Fibroblast of skin of scalp (primary cell): Measurements from ENCODE around the gene COL16A1.

Source experiments
- DNase-seq: peaks from one replicate; pipeline ENCODE4 v3.0.0-alpha.2; 2013

The COL16A1 gene

DNA sequence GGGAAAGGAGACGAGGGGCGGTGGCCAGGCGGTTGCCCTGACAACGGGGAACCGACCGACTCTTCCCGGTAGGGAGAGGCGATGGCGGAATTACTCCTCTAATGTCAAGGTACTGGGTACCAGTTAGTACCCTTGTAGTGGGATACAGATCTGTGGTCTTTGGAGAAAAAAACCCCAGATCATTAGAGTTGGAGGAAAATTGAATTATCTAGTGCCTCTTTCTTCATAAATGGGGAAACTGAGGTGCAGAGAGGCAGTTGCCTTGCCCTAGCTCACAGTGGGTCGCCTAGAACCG, 58.6 kb downstream of the COL16A1 start:
- DNase-seq = no peak

DNA sequence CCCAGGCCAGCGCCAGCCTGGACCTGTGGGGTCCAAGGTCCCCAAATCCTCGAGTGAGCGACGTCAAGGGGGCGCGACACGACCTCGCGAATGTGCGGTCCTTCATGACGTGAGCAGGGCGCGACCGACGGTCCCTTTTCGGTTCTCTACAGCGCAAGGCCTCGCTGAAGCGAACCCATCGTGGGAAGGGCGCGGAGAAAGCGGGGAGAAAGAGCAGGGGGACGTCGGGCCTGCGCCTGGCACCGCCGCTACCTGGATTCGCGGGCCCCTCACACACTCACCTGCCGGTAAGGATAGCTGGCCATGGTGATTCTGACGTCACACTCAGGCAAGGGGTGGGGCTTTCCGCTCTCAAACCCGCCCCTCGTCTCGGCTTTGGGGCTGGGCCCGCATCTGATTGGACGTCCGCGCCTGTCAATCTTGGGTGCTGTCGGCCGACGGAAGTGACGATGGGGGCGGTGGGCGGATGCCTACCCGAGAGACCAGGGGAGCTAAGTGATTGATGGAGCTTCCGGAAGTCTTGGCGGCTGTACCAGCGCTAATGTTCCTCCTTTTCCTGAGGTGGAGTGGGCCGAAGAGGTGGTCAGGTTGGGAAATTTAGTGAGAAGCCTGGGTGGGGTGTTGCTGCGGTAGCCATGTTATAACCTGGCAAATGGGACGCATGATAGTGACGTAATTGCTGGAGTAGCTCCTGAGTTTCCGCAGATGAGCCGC, 59.1 kb downstream of the COL16A1 start, which contains the start of gene PEF1:
Gene PEF1 (minus strand): TSS at position 317 of the 714 bp plus-strand sequence. CDS start 12 bp downstream, at position 305.
- peak; percentile 98 for DNase-seq

DNA sequence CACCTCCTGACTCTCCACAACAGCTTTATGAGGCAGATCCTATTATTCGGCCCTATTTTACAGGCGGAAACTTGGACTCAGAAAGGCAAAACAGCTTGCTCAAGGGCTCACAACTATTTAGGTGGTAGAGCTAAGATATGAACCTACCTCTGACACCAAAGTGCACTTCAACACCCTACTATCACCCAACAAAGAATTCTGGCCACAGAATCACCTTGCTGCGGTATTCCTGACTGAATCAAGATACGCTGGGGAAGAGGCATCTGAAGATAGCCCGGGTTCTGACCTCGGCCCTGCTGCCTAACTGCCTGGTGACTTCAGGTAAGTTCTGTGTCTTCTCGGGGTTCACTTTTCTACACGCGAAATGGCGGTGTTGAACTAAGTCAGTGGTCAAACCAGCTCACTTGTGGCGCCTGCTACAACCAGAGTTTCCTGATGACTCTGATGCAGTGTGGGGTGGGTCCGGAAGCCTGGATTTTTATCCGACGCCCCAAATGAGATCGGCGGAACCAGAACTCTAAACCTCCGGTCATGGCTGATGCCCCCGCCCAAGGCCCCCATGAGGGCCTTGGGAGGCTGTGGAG, 59.7 kb downstream of the COL16A1 start:
- no peak for DNase-seq

DNA sequence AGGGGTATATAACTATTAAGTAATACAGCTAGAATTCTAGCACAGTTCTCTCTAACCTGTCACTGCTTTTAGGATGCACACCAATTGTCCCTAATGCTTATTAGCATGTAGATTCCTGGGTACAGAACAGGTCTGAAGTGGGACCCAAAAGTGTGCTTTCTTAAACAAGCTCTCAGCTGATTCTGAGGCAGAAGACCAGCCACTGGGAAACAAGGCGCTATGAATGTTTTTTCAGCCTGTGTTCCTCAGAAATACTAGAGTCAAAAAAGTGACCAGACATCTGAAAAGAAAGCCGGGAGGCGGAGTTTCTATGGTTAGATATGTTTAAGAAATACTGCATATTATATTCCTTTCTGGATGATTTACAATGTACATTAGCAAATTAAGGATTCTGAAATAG, 60.9 kb downstream of the COL16A1 start:
- DNase-seq = no peak

DNA sequence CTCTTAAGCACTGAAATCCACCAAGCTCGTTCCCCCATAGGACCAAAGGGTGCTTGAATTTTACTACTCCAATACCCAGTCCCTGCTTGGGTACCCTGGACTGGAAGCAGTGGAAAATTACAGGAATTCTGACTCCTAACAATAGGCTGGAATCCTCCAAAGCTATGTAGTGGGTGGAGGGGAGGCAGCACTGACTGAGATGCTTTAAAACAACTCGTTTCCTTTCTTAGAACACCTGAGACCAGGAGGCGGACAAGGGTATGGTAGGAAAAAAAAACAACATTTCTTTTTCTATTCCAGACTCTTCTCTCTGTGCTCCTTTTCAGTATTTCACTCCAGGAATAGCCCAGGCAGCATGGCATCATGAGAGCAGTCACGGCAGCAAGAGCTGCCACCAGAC, 61.5 kb downstream of the COL16A1 start:
- DNase-seq = no peak

DNA sequence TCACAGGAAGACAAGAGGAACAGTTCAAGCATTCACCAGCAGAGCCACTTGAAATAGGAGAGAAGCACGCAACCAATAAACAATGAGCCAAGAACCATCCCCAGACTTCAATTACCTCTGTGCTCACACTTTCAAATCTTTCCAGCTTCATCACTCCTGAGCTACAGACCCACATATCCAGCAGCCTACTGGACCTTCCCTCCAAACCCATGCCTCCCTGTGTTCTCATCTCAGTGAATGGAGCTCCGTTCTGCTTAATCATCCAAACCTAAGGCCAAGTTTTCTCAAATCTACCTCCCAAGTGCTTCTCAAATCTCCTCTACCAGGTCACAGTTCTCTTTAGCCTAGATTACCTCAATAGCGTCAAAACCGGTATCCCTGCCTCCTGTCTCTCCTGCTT, 62.9 kb downstream of the COL16A1 start:
- no peak for DNase-seq

DNA sequence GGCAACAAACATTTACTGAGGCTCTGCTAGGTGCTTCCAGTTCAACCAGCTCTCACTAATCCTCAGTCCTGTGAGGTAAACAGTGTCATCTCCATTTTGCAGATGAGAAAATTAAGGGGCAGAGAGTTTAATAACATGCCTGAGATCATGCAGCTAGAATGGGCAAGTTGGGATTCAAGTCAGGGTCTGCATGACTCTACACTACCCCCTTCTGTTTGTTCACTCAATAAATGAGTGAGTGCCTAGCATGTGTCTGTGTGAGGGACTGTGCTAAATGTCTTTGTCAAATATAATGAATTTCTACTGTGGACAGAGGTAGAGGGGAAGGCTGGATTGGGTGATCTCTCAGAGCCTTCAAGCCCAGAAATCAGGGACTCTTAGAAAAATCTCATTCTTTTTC, 63.6 kb downstream of the COL16A1 start:
- DNase-seq = no peak

DNA sequence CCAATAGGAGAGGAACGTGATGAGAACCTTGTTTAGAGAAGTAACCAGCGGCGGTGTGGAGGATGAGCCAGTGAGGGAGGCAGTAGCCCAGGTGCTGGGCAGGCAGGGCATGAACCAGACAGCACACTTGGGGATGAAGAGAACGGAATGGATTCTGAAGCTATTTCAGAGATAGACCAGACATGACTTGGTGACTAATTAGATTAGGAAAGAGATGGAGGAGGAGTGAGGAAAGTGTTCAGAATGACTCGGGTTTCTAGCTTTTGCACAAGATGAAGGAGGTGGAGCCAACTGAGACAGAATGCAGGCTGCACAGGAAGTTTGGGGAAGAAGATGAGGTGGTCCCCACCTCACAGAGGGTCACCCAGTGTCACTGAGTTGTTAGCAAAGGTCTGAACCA, 64.3 kb downstream of the COL16A1 start:
- DNase-seq = peak; percentile 50

DNA sequence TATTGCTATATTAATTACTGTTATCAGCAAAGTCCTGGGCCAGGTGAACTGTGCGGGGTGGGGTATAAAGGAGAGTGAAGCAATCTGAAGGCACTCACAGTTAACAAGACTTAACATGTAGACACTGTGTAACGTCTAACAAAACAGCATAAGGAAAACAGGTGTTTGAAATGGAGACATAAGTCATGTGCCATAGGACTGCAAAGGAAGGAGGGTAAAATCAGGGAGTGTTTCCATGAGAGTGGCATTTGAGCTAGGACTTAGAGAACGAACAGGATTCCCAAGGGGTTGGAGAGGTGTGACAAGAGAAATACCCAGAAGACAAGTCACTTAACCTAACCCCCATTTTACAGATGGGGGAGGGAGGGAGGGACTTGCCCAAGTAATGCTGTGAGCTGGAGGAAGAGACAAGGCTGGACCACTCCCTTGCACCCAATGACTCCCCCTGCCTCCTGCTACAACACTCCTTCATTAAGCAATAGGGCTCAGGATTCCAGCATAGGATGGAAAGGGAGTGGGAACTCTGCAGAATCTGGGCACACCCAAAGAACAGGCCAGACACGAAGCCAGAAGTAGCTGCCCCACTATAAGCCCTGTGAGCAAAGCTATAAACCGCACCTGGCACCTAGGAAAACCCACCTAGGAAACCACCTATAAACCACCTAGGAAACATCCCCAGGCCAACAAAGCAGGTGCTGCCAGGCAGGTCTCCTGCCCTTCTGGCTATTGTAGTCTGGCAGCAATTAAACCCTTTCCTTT, 65.7 kb downstream of the COL16A1 start:
- DNase-seq = no peak

DNA sequence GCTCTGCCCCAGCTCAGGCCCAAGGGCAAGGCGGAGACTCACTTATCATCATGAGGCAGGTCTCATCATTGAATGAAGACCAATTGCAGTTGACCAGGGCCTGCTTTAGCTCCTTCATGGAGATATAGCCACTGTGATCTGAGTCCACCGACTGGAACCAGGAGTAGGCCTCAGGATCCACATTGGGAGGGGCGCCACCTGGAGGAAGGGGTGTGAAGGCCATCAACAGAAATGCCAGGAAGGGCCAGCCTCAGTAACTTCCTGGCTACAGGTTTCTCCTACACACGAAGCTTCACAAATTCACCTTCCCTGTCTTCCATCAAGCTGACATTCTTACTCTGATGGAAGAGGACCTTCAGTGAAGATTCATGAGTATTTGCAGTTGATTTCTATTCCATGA, 70.7 kb downstream of the COL16A1 start:
- DNase-seq = no peak

DNA sequence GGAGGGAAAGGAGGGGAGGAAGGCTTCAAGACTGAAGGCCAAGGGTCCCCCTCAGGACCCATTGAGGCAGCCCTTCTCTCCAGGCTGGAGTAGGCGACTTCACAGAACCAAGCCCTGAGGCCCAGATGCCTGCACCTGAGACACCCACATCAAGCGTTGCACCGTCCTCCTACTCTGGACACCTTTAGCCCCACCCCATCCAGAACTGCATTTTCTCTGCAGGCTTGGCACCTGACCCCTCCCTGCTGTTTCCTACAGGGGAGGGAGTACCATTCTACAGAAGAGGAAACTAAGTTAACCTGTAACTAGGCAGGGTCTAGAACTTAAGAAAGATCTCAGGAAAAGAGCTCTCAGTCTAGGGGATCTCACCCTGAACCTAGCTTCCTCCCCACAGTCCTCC, 71.2 kb downstream of the COL16A1 start:
- no peak for DNase-seq

DNA sequence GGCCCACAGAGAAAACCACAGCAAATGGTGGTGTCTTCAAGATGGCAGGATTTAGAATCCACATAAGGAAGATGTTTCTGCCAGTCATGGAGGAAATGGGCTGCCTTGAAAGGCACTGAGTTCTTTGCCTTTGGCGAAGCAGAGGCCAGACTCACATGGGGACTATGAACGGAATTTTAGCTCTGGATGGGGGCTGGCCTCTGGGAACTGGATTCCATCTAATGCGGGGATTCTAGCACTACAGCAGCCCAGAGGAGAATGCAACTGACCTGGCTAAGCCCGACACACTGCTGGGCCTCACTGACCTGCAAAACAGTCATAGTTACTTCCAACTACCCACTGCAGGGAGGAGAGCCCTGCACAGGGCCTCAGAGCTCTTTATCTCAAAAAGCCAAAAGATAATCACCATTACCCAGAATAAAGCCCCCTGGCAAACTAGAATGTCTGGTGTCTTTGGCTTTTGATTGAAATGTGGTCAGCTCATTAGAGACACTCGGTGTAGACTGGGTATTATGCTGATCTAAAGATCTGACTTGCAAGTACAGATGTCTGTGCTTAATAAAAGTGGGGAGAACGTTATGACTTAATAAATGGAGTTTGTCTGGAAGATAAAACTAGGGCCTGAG, 74.8 kb downstream of the COL16A1 start:
- no peak for DNase-seq

DNA sequence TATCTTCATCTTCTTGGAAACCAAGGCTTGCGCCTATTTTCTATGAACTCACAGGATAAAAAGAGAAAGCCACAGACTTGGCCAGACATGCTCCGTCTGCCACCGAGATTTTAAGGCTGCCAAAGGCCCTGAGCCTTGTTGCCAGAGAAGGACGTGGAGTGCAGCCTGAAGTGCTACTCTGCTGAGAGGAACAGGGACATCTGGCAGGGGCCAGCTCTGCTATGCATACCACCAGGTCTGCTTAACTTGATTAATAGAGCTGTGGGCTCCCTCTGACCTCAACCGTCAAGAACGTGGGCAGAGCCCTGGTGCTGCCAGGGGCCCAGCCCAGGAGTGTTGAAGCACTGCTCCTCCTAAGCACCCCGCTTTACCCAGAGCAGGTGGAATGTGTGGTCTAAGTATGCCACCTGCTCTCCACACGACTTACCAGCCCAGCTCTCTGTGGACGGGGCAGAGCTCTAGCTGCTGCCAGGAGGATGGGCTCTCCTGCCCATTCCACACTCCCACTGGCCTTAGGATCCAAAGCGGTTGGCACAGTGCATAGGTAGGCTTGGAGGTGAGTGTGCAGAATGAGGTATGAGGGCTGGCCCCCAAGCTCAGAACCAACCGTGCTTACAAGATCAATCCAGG, 75.8 kb downstream of the COL16A1 start:
- no peak for DNase-seq

DNA sequence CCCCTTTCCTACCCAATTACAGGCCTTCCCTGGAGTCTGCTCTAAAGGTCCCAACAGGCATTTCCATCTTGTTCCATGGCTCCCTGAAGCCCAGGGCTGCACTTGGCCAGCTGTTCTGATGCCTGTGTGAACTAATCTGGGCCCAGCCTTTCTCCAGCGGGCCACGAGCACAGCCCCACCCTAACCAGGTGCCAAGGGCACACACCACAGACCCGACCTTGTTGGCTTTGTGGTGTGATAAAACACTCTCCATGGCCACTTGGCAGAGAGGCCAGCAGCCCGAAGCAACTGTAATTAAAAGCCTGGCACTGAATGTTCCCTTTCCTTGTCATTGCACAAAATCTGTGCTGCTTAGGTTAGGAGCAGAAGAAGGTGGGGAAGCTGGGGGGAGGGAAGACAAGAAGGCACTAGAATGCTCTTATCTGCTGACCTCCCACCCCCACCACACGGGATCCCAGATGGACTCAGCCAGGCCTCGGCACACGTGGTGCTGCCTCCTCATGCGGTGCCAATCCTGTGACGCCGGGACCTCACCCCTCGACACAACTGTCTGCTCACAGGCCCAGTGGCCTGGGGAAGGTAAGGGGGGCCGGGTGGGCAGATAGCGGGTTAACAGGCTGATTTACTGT, 76.4 kb downstream of the COL16A1 start:
- no peak for DNase-seq

DNA sequence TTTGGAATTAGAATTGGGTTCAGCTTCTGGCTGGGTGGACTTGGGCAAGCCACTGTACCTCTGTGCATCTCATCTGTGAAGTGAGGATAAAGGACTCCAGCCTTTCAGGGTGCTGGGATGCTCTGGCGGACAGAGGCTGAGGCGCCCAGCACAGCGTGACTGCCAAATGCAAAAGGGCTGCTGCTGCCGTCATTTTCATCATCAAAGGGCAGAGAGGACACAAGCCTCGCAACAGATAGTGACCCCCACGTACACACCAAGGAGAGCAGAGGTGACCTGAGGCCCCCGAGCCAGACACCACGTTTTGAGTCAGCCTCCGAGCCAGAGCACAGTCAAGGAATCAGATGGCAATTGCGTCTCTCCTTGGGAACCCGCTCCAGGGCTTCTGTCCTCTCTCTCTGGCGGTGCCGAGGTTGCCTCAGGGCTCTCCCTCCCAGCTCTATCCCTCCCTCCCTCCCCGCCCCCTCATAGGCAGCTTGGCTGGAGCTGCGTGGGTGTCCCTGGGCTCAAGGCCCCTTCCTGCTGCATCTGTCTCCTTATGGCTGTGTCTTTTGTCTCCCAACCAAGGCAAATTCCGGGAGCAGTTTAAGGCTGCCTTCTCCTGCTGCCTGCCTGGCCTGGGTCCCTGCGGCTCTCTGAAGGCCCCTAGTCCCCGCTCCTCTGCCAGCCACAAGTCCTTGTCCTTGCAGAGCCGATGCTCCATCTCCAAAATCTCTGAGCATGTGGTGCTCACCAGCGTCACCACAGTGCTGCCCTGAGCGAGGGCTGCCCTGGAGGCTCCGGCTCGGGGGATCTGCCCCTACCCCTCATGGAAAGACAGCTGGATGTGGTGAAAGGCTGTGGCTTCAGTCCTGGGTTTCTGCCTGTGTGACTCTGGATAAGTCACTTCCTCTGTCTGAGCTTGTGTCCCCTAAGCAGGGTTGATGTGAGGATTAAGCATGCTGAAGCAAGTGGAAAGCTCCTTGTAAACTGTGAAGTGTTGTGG, 77.3 kb downstream of the COL16A1 start:
- DNase-seq = no peak

DNA sequence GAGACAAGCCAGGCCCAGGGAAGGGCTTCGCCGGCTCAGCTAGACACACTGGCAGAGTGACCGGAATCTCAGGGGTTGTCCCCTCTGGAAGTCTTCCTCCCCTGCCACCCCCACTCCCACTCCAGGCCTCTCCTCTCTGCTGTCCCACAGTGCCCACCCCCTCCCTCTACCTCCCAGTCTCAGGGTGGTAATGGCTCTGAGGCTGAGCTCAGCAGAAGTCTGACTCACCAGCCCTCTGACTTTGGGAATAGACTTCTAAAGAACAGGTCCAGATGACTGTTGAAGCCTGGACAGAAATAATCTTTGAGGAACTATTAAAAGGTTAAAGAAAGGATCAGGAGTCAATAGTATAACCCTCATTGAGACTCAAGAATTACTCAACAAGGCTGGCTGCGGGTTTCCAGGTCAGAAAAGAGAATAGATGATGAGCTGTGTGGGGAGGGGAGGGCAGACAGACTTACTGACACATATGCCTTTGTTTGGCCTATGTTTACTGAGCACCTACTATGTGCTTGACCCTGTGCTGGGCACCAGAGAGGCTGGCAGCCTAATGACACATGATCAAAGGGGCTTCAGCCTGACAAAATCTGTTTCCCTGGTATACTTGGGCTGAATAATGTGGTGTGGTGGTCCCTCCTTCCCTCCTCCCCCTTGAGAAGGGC, 78.1 kb downstream of the COL16A1 start:
- peak; percentile 39 for DNase-seq

DNA sequence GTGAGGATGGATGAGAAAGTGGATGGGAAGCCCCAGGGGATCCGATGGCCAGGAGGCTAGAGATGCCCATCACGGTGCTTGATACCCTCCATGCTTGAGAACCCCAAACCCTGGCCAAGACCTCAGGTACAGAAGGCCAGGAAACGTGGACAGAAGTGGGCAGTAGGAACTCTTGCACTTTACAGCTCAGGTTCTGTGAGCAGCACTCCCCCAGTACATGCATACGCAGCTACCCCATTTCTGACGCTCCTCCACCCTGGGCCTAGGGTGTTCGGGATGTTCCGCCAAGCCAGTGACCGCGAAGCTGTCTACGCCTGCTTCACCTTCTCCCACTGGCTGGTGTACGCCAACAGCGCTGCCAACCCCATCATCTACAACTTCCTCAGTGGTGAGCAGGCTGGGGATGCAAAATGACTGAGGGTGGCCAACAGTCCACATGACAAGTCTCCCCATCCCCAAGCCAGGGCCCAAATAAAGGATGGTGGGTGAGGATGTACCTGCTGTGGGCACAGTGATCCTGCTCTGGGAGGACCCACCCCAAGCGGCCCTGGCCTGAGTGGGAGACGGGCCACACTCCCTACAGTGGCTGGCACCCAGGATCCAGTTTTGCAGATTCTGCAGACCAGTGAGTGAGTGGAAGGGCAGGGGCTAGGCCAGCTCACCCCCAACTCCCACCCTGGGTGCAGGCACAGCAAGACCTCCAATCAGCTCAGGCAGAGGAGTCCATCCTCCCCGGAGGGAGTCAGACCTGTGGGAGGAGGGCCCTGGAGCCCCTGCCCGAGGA, 78.9 kb downstream of the COL16A1 start:
- no peak for DNase-seq

DNA sequence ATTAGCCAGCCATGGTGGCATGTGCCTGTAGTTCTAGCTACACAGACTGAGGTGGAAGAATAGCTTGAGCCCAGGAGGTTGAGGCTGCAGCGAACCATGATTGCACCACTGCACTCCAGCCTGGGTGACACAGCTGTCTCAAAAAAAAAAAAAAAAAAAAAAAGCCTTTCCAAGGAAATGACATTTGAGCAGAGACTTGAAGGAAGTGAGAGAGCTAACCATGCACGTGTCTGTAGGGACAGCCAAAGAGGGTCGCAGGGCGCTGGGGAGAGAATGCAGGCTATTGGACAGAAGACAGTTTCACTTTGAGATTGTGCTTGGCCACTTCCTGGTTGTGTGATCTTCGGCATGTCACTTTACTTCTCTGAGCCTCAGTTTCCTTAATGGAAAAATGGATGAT, 79.5 kb downstream of the COL16A1 start:
- no peak for DNase-seq

DNA sequence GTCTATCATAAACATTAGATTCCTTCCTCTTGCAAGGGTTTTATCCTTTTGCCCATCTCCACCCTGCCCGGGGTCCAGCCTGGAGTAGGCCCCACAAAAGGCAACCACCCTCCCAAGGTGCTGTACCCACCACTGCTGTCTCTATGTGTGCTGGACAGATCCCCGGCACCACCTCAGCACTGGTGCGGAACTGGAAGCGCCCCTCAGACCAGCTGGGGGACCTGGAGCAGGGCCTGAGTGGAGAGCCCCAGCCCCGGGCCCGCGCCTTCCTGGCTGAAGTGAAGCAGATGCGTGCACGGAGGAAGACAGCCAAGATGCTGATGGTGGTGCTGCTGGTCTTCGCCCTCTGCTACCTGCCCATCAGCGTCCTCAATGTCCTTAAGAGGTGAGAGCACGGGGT, 80.5 kb downstream of the COL16A1 start:
- DNase-seq = no peak
